ENCODE data around the gene BEND5.

Gene BEND5, protein sequence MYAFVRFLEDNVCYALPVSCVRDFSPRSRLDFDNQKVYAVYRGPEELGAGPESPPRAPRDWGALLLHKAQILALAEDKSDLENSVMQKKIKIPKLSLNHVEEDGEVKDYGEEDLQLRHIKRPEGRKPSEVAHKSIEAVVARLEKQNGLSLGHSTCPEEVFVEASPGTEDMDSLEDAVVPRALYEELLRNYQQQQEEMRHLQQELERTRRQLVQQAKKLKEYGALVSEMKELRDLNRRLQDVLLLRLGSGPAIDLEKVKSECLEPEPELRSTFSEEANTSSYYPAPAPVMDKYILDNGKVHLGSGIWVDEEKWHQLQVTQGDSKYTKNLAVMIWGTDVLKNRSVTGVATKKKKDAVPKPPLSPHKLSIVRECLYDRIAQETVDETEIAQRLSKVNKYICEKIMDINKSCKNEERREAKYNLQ

DNA sequence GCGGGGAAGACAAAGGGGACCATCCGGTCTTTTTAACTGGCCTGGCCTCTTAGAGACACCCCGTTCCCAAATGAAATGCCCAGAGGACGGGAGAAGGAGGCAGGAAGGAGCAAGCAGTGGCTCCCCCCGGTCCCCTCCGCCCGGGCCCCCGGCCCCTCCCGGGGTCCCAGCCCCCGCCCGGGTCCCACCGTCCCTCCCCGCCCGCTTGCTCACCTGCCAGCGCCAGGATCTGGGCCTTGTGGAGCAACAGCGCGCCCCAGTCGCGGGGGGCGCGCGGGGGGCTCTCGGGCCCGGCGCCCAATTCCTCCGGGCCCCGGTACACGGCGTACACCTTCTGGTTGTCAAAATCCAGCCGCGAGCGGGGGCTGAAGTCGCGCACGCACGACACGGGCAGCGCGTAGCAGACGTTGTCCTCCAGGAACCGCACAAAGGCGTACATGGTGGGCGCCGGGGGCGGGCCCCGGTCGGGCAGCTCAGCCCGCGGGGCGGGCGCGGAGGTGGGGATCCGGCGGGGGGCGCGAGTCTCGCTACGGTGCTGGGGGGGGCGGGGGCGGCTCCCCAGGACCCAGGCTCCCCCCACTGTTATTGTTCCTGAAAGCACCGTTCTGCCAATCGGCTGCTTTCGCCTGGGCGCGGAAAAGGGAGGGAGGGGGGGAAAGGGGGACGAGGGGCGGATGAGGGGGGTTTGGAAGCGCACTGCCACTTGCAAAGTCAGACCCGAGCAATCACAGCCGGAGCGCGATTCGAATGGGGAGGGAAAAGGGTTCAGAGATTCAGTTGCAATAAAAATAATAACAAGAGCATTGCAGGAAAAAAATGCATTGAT is at the start of gene BEND5:
Gene BEND5, minus strand, starts transcription at position 499 of the 826 bp plus-strand sequence. Its CDS starts 60 bp downstream, at position 439.
- TF ChIP-seq, protein P1, sequence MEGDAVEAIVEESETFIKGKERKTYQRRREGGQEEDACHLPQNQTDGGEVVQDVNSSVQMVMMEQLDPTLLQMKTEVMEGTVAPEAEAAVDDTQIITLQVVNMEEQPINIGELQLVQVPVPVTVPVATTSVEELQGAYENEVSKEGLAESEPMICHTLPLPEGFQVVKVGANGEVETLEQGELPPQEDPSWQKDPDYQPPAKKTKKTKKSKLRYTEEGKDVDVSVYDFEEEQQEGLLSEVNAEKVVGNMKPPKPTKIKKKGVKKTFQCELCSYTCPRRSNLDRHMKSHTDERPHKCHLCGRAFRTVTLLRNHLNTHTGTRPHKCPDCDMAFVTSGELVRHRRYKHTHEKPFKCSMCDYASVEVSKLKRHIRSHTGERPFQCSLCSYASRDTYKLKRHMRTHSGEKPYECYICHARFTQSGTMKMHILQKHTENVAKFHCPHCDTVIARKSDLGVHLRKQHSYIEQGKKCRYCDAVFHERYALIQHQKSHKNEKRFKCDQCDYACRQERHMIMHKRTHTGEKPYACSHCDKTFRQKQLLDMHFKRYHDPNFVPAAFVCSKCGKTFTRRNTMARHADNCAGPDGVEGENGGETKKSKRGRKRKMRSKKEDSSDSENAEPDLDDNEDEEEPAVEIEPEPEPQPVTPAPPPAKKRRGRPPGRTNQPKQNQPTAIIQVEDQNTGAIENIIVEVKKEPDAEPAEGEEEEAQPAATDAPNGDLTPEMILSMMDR (IDR thresholded peaks at IDR 0.05) = no peak

DNA sequence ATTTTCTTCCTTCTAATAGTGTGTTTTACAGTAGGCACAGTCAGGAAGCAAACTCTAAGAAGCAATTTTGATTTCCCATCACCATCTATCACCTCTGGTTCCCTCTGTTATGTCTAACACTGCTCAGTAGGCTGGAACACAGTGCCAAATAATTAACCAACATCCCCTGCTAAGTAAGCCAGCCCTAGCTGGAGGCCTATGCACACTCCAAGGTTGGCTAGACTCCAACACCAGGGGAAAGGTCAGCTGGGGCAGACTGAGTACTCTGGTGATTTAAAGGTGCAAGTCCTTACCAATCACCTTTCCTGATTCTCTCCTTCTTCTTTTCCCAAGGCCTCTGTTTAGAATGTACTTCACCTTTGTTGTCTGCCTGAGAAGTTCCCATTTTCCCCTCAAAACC is 46.5 kb upstream of the BEND5 start:
- TF ChIP-seq, protein P1 (IDR thresholded peaks at IDR 0.05) = no peak

DNA sequence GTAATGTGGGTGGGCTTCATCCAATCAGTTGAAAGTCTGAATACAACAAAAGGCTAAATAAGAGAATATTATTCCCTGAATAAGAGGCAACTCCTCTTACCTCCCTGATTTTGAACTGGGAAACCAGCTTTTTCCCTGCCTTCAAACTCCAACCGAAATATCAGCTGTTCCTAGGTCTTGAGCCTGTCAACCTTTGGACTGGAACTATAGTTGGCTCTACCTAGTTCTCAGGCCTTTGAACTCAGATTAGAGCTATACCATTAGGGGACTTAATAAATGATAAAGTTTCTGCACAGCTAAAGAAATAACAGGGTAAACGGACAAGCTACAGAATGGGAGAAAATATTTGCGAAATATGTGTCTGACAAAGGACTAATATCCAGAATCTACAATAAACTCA is 43.8 kb upstream of the BEND5 start:
- TF ChIP-seq, protein P1 (IDR thresholded peaks at IDR 0.05) = no peak

DNA sequence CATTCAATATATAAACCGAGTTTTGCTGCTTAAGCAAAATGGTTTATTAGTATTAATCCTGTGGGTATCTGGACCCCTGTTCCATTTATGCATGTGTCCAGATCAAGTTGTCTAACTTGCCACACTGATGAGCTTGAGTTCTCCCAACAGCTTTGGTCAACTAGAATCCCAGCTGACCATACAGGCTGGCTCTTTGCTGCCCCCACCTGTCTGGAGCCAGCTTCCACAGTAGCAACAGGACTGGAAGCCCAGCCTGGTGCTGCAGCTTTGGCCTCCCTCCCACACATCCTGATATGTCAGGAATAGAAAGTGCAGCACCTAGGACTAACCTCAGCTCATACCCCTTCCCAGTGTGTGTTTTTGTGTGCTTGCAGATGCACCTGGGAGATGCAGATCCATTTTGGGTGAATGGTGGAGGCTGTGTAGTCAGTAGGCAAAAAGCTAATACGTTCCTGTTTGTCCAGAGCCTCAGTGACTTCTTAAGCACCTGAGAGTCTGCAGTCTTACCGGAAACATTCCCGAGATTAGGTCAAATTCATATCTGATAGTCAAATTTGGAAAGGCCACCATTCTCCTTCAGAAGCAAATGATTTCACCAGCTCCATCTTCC is 40.9 kb upstream of the BEND5 start:
- TF ChIP-seq, protein P1 (IDR thresholded peaks at IDR 0.05) = peak; percentile 86

DNA sequence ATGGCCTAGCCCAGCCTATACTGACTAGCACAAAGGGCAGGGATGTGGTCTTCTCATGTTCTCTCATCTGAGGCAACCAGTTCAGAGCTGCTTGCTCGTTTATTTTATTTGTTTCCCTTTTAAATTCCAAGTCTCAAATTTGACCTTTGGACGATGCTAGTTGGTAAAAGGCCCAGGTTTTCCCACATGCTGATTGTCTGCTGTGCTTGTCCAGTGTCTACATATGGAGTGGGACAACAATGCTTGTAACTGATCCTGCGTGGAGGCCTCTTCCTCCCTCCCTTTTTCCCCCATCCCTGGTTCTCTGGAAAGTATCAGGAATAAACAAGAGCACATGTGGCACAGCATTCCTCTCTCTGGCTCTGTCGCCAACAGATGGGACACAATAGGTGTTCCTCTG is 34.0 kb upstream of the BEND5 start:
- TF ChIP-seq, protein P1 (IDR thresholded peaks at IDR 0.05) = no peak

DNA sequence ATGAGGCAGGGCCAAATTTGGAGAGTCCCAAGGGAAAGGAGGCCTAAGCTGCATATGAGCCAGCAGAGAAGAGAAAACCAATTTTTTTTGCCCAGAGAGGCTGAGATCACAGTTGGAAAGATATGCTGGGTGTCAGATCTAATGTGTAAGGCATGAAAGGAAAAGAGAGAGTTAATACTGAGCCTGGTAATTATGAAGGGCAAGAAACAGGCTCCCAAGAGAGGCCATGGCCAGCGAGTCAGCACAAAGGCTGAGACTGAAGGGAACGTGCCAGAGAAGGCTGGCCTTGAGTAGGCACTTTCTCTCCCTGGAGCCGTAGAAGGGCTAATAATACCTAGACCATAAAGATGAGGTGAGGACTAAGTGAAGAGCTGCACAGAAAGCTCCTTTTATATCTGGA is 31.8 kb upstream of the BEND5 start:
- TF ChIP-seq, protein P1 (IDR thresholded peaks at IDR 0.05) = no peak

DNA sequence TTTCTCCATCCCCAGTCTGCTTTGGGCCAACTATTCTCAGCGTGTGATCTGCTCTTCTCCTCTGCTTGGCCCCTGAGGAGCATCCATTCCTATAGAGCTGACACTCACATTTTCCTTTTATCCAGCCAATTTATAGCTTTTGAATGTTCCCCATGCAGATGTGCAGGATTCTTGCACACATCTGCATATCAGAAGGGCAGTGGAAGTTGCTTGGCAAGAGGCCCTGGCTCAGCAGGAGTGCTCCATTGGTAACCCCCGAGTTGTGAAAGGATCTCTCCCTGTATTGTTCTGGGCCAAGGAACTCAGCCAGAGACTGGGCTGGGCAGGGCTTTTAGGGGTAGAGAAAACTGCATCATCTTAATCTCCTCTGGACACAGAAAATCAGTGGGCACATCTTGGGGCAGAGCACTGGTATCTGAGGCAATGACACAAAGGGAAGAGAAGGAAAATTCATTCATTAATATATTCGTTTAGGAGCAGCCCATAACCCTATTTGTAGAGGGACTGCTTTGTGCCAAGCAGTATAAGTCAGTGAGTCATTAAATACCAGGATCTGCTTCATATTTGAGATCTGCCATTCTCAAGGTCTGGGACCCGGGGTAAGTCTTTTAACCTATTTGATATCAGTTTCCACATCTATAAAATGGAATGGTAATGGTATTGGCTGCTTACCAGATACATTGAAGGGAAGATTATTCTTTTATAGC is 31.0 kb upstream of the BEND5 start:
- TF ChIP-seq, protein P1 (IDR thresholded peaks at IDR 0.05) = no peak

Data from LNCAP (cell line).